H1 (cell line): ENCODE measurements around the gene SERPINB2. TPM values are rescaled to one million over a fixed set of nuclear protein-coding genes. Genes with fewer than 3 reads are reported as not detected.

Experiments
- CTCF ChIA-PET: fragments of 300-600 bp; sonication (Branson Sonifier 250); formaldehyde crosslinking; loops from one replicate; lab custom pipeline; 2021; ENCODE audit not compliant: partially characterized antibody; lab: Charles Lee
- POLR2A ChIA-PET: fragments of 300-600 bp; sonication (Branson Sonifier 250); formaldehyde crosslinking; loops from one replicate; lab custom pipeline; 2021; ENCODE audit warnings: inconsistent platforms; ENCODE audit not compliant: partially characterized antibody; lab: Charles Lee
- DNase-seq, 2 experiments: peaks; one replicate each; pipeline versions ENCODE4 v3.0.0 to v3.0.0-alpha.2; 2010 to 2022; ENCODE audit warnings: low spot score in 2 of 2, low read depth in 1 of 2, mixed read lengths in 1 of 2
- FAIRE-seq: peaks from 2 replicates; lab custom pipeline; 2011; peaks lifted over from hg19 to GRCh38; lab: Jason Lieb, UNC
- H2AFZ ChIP-seq: 2 replicates; pipeline ENCODE4 v1.8.1; 2012; ENCODE audit warnings: low read length, inconsistent platforms
- H2AK5ac ChIP-seq: 2 replicates; pipeline ENCODE4 v1.6.1; 2013; ENCODE audit warnings: low read depth, low read length
- H2BK120ac ChIP-seq: replicated peaks from 2 replicates; pipeline ENCODE3; 2013; ENCODE audit warnings: low read depth, low read length, inconsistent platforms
- H2BK12ac ChIP-seq: 2 replicates; pipeline ENCODE4 v1.6.1; 2013; ENCODE audit warnings: low read depth, low read length
- H2BK15ac ChIP-seq: 2 replicates; pipeline ENCODE4 v1.6.1; 2013; ENCODE audit warnings: low read length
- H2BK20ac ChIP-seq: 2 replicates; pipeline ENCODE4 v1.6.1; 2013; ENCODE audit warnings: low read length
- H2BK5ac ChIP-seq: 2 replicates; pipeline ENCODE4 v1.6.1; 2013; ENCODE audit warnings: low read depth, low read length
- H3K14ac ChIP-seq: 2 replicates; pipeline ENCODE4 v1.6.1; 2013; ENCODE audit warnings: inconsistent platforms; ENCODE audit not compliant: insufficient read length
- H3K18ac ChIP-seq: 2 replicates; pipeline ENCODE4 v1.6.1; 2013; ENCODE audit warnings: low read length; ENCODE audit errors: extremely low read depth
- H3K23ac ChIP-seq: 2 replicates; pipeline ENCODE4 v1.6.1; 2013; ENCODE audit warnings: inconsistent platforms; ENCODE audit not compliant: insufficient read length
- H3K23me2 ChIP-seq: 2 replicates; pipeline ENCODE4 v1.6.1; 2013; ENCODE audit warnings: low read depth, low read length
- H3K27ac ChIP-seq: 2 replicates; pipeline ENCODE4 v1.6.1; 2011; ENCODE audit warnings: low read depth, low read length, inconsistent platforms
- H3K27me3 ChIP-seq, 4 experiments: replicated peaks in 1 of 4; 1 replicate in 1 of 4; 2 replicates in 3 of 4; pipeline versions ENCODE4 v1.6.1 to v1.8.1; 2011 to 2013; ENCODE audit warnings: low read length in 3 of 4, mild to moderate bottlenecking in 3 of 4, inconsistent platforms in 2 of 4, mixed read lengths in 2 of 4, moderate library complexity in 1 of 4; ENCODE audit not compliant: control insufficient read depth in 3 of 4, insufficient read depth in 3 of 4; ENCODE audit errors: extremely low read depth in 1 of 4
- H3K36me3 ChIP-seq, 4 experiments: 2 replicates each; pipeline versions ENCODE4 v1.6.1 to v1.8.1; 2011 to 2013; ENCODE audit warnings: mild to moderate bottlenecking in 4 of 4, low read length in 3 of 4, moderate library complexity in 2 of 4, control low read depth in 1 of 4, inconsistent platforms in 1 of 4; ENCODE audit not compliant: insufficient read depth in 4 of 4, control insufficient read depth in 2 of 4
- H3K4ac ChIP-seq: replicated peaks from 2 replicates; pipeline ENCODE3; 2013; ENCODE audit warnings: low read length, low read depth, mixed read lengths, inconsistent platforms; ENCODE audit not compliant: insufficient read length
- H3K4me1 ChIP-seq, 4 experiments: replicated peaks in 1 of 4; 1 replicate in 1 of 4; 2 replicates in 3 of 4; pipeline versions ENCODE4 v1.6.1 to v1.8.1; 2011 to 2013; ENCODE audit warnings: low read length in 3 of 4, inconsistent platforms in 2 of 4, mixed read lengths in 1 of 4; ENCODE audit not compliant: insufficient read depth in 4 of 4, control insufficient read depth in 3 of 4
- H3K4me2 ChIP-seq, 2 experiments: 2 replicates each; pipeline versions ENCODE4 v1.6.1 to v1.8.1; 2011 to 2013; ENCODE audit warnings: low read depth in 2 of 2, low read length in 2 of 2, control low read depth in 1 of 2, inconsistent platforms in 1 of 2, mild to moderate bottlenecking in 1 of 2; ENCODE audit not compliant: insufficient read depth in 1 of 2
- H3K4me3 ChIP-seq, 4 experiments: fragments of 200-600, 300-600 bp in 1 of 4; sonication (generic), shearing (Covaris generic), sonication (Bioruptor Twin) in 1 of 4; 2 replicates each; pipeline versions ENCODE4 v1.5.1 to v1.8.1; 2011 to 2016; ENCODE audit warnings: low read length in 4 of 4, low read depth in 3 of 4, control low read depth in 2 of 4, inconsistent platforms in 2 of 4, mild to moderate bottlenecking in 2 of 4, mixed read lengths in 1 of 4, moderate library complexity in 1 of 4; ENCODE audit not compliant: insufficient read depth in 2 of 4; ENCODE audit errors: extremely low read depth in 1 of 4
- H3K56ac ChIP-seq: replicated peaks from 2 replicates; pipeline ENCODE3; 2013; ENCODE audit warnings: low read depth, mild to moderate bottlenecking, mixed read lengths, low read length, inconsistent platforms; ENCODE audit not compliant: insufficient read length
- H3K79me1 ChIP-seq: 2 replicates; pipeline ENCODE4 v1.6.1; 2013; ENCODE audit warnings: low read depth, low read length, control low read depth
- H3K79me2 ChIP-seq, 2 experiments: 2 replicates each; pipeline versions ENCODE4 v1.6.1 to v1.8.1; 2012 to 2013; ENCODE audit warnings: low read length in 2 of 2, mild to moderate bottlenecking in 2 of 2, inconsistent platforms in 1 of 2; ENCODE audit not compliant: insufficient read depth in 2 of 2, control insufficient read depth in 1 of 2
- H3K9ac ChIP-seq, 4 experiments: replicated peaks in 1 of 4; 1 replicate in 1 of 4; 2 replicates in 3 of 4; pipeline versions ENCODE4 v1.6.1 to v1.8.1; 2011 to 2013; ENCODE audit warnings: low read depth in 3 of 4, low read length in 3 of 4, control low read depth in 2 of 4, mild to moderate bottlenecking in 2 of 4, moderate library complexity in 2 of 4, inconsistent platforms in 1 of 4; ENCODE audit errors: extremely low read depth in 1 of 4
- H3K9me3 ChIP-seq, 2 experiments: 2 replicates each; pipeline versions ENCODE4 v1.6.1 to v1.8.1; 2012 to 2013; ENCODE audit warnings: mild to moderate bottlenecking in 2 of 2, moderate library complexity in 2 of 2, control low read depth in 1 of 2, inconsistent platforms in 1 of 2, low read depth in 1 of 2, low read length in 1 of 2, mixed read lengths in 1 of 2; ENCODE audit not compliant: insufficient read depth in 2 of 2
- H4K20me1 ChIP-seq, 2 experiments: replicated peaks in 1 of 2; 2 replicates each; pipeline versions ENCODE3 to v1.8.1; 2011 to 2013; ENCODE audit warnings: inconsistent platforms in 2 of 2, low read length in 2 of 2, mild to moderate bottlenecking in 1 of 2; ENCODE audit not compliant: insufficient read depth in 2 of 2, control insufficient read depth in 1 of 2
- H4K5ac ChIP-seq: 2 replicates; pipeline ENCODE4 v1.6.1; 2013; ENCODE audit warnings: low read length, low read depth, mixed read lengths, inconsistent platforms; ENCODE audit not compliant: insufficient read length
- H4K8ac ChIP-seq: 2 replicates; pipeline ENCODE4 v1.8.0; 2013; ENCODE audit warnings: mild to moderate bottlenecking, moderate library complexity, low read length, inconsistent platforms; ENCODE audit not compliant: insufficient read depth; ENCODE audit errors: extremely low read depth
- H4K91ac ChIP-seq: replicated peaks from 2 replicates; pipeline ENCODE3; 2013; ENCODE audit warnings: low read length, mixed read lengths, inconsistent platforms; ENCODE audit not compliant: insufficient read length
- TBP ChIP-seq: IDR thresholded peaks from 2 replicates; pipeline ENCODE4 v1.6.1; 2011; ENCODE audit warnings: low read depth, low read length, improper control_type of control experiment
- polyA plus RNA-seq, 7 experiments: library from polyadenylated mRNA; depleted of rRNA in 3 of 7; stranded (reverse) in 5 of 7; unstranded in 2 of 7; fragments of >200 nt in 5 of 7; fragments of 200-250 nt in 2 of 7; gene quantifications; 1 replicate in 5 of 7; 2 replicates in 1 of 7; 4 replicates in 1 of 7; pipeline versions ENCODE4 v1.2.1 to v1.2.3, GENCODE V29; 2011 to 2013; ENCODE audit warnings: missing spikeins in 2 of 7, mixed read lengths in 2 of 7
- total RNA-seq: library from RNA; stranded (reverse); fragmentation: NEBNext Ultra II Directional; extraction: Animal tissue kit (Norgen Biotek cat#: 25700); gene quantifications from 2 replicates; pipeline ENCODE4 v1.2.1, GENCODE V29; 2021

Gene SERPINB2
- total and polyA plus RNA-seq, 2 of the 8 experiments (the other 6 are each of a cell fraction or from before 2014, with no cell fraction given), result not detected

GRCh38 chr18:63899206-63899605 is 11.7 kb downstream of the SERPINB2 start:
- TF ChIP-seq TBP, result no peak
- DNase-seq (no peak), FAIRE-seq (no peak)
- Histone ChIP-seq H4K91ac (no peak overlapping the region), H3K23me2 (no peaks in the 10 kb centered on the region), H3K27me3 (no peaks in the 10 kb centered on the region), H3K14ac (no peak overlapping the region), H2BK15ac (no peak overlapping the region), H3K36me3 (no peaks in the 10 kb centered on the region), H3K79me2 (no peaks in the 10 kb centered on the region), H3K56ac (no peak overlapping the region), H4K5ac (no peak overlapping the region), H2BK5ac (no peak overlapping the region), H3K4me2 (no peak overlapping the region), H3K27ac (no peak overlapping the region), H2BK120ac (no peak overlapping the region), H2BK20ac (no peak overlapping the region), H2AK5ac (no peak overlapping the region), H3K9ac (no peak overlapping the region), H3K4me1 (no peaks in the 10 kb centered on the region), H2AFZ (no peak overlapping the region), H3K18ac (no peak overlapping the region), H3K23ac (no peak overlapping the region), H4K20me1 (no peaks in the 10 kb centered on the region), H3K4me3 (no peak overlapping the region), H3K9me3 (no peaks in the 10 kb centered on the region), H2BK12ac (no peak overlapping the region), H3K79me1 (no peaks in the 10 kb centered on the region), H3K4ac (no peak overlapping the region), H4K8ac (no peak overlapping the region)
- ChIA-PET POLR2A (no interaction called here), CTCF (interaction anchor here (2.7 kb wide), 1 partner anchor 37 kb away, joined by 9 read pairs; no protein-coding TSS in a partner anchor)
